Loucy (cell line): Measurements from ENCODE around the gene ZNF26.

Source experiments
- H2AFZ ChIP-seq: fragments of 200-600 bp; sonication (generic); 2 replicates; pipeline ENCODE4 v1.6.0; 2016; ENCODE audit warnings: antibody characterized with exemption, mild to moderate bottlenecking, low read length, moderate library complexity
- H3F3A ChIP-seq: fragments of 200-600 bp; 2 replicates; pipeline ENCODE4 v1.6.0; 2016; ENCODE audit warnings: antibody characterized with exemption, low read depth, mild to moderate bottlenecking
- H3K27me3 ChIP-seq: fragments of 200-600 bp; sonication (generic); 2 replicates; pipeline ENCODE4 v1.6.1; 2014; ENCODE audit warnings: low read length, mild to moderate bottlenecking; ENCODE audit not compliant: insufficient read depth, poor library complexity, severe bottlenecking
- H3K36me3 ChIP-seq: fragments of 200-600 bp; sonication (generic); 2 replicates; pipeline ENCODE4 v1.6.1; 2016; ENCODE audit warnings: low read length; ENCODE audit not compliant: insufficient read depth
- H3K4me1 ChIP-seq: fragments of 200-600 bp; sonication (generic); 2 replicates; pipeline ENCODE4 v1.5.1; 2014; ENCODE audit warnings: low read length, mild to moderate bottlenecking; ENCODE audit not compliant: insufficient read depth, poor library complexity, severe bottlenecking
- H3K4me2 ChIP-seq: fragments of 200-600 bp; sonication (generic); 2 replicates; pipeline ENCODE4 v1.6.0; 2014; ENCODE audit warnings: antibody characterized with exemption, low read length, low read depth, mild to moderate bottlenecking; ENCODE audit not compliant: poor library complexity, severe bottlenecking
- H3K4me3 ChIP-seq: fragments of 200-600 bp; sonication (generic); 2 replicates; pipeline ENCODE4 v1.5.1; 2014; ENCODE audit warnings: low read length, mild to moderate bottlenecking, mixed read lengths; ENCODE audit not compliant: poor library complexity, severe bottlenecking
- H3K79me2 ChIP-seq: fragments of 200-600 bp; sonication (generic); 2 replicates; pipeline ENCODE4 v1.6.1; 2014; ENCODE audit warnings: low read length; ENCODE audit not compliant: insufficient read depth
- H3K9ac ChIP-seq: fragments of 200-600 bp; sonication (generic); 2 replicates; pipeline ENCODE4 v1.6.0; 2014; ENCODE audit warnings: mild to moderate bottlenecking, low read depth, low read length, moderate library complexity; ENCODE audit not compliant: poor library complexity, severe bottlenecking
- H3K9me2 ChIP-seq: fragments of 200-600 bp; sonication (generic); replicated peaks from 2 replicates; pipeline ENCODE4 v1.6.1; 2016; ENCODE audit warnings: low read depth, low read length, mixed read lengths
- H3K9me3 ChIP-seq: fragments of 200-600 bp; sonication (generic); 2 replicates; pipeline ENCODE4 v1.6.1; 2014; ENCODE audit warnings: mild to moderate bottlenecking, antibody characterized with exemption, low read length, low read depth; ENCODE audit not compliant: insufficient read depth
- H4K20me1 ChIP-seq: fragments of 200-600 bp; sonication (generic); 2 replicates; pipeline ENCODE4 v1.6.0; 2014; ENCODE audit warnings: antibody characterized with exemption, low read length, mild to moderate bottlenecking; ENCODE audit not compliant: insufficient read depth, poor library complexity, severe bottlenecking
- EZH2phosphoT487 ChIP-seq: fragments of 200-600 bp; IDR thresholded peaks from 2 replicates; pipeline ENCODE4 v1.6.1; 2018; ENCODE audit warnings: antibody characterized with exemption, mild to moderate bottlenecking, moderate library complexity, borderline replicate concordance
- TF ChIP-seq, protein P1 (sequence below): fragments of 200-600 bp; sonication (generic); conservative IDR thresholded peaks from 2 replicates; pipeline ENCODE4 v1.5.1; 2014; ENCODE audit warnings: mild to moderate bottlenecking, antibody characterized with exemption, low read length

The ZNF26 gene

DNA sequence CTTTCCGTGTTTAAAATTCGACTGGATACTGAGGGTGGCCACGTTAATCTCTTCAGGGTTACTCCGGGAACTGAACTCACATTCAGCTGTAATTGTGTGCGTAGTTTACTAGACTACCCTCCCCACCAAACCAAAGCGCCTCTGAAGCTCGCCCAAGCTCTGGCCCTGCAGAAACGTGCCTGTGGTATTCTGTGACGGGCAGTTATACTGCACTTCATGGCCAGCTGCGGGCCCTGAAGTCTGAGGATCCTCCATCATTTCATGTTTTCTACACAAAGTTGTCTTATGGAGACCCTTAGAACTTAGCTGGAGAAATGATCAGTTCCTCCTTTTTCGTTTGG, 688 bp downstream of the ZNF26 start:
- peak overlapping the region; percentile 90 for H3K4me3 ChIP-seq
- no peaks in the 10 kb centered on the region for H4K20me1 ChIP-seq
- H3K9ac ChIP-seq, result peak overlapping the region; percentile 81
- H3K9me2 ChIP-seq, result no peaks in the 10 kb centered on the region
- H3K4me1 ChIP-seq, result peaks cover 11% of the 10 kb centered on the region
- no peaks in the 10 kb centered on the region for H3K36me3 ChIP-seq
- H2AFZ ChIP-seq, result peak overlapping the region; percentile 94; the same call in 1 of the 2 replicates
- H3K9me3 ChIP-seq, result no peaks in the 10 kb centered on the region
- peaks cover 55% of the 10 kb centered on the region for H3K79me2 ChIP-seq
- H3K4me2 ChIP-seq, result peak overlapping the region; percentile 77
- no peaks in the 10 kb centered on the region for H3K27me3 ChIP-seq
- TF ChIP-seq, protein P1, sequence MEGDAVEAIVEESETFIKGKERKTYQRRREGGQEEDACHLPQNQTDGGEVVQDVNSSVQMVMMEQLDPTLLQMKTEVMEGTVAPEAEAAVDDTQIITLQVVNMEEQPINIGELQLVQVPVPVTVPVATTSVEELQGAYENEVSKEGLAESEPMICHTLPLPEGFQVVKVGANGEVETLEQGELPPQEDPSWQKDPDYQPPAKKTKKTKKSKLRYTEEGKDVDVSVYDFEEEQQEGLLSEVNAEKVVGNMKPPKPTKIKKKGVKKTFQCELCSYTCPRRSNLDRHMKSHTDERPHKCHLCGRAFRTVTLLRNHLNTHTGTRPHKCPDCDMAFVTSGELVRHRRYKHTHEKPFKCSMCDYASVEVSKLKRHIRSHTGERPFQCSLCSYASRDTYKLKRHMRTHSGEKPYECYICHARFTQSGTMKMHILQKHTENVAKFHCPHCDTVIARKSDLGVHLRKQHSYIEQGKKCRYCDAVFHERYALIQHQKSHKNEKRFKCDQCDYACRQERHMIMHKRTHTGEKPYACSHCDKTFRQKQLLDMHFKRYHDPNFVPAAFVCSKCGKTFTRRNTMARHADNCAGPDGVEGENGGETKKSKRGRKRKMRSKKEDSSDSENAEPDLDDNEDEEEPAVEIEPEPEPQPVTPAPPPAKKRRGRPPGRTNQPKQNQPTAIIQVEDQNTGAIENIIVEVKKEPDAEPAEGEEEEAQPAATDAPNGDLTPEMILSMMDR, result no peak
- TF ChIP-seq EZH2phosphoT487, result no peak
- no peaks in the 10 kb centered on the region for H3F3A ChIP-seq

DNA sequence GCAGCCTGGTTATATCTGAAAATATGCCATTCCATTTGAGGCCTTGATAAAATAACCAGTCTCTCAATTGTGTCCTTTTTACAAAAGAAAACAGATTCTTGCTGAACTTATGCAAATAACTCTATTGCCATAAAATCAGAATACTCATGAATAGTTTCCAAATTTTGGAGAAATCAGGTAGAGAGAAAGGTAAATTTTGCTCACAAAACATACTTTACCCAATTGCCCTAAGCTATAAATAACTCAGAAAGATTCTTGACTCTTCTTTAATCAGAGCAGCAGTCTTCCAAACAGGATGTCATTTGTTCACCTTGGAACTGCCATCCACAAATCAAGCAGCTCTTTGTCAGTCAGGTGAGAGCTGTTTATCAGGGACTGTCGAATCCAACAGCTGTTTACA, 12.6 kb downstream of the ZNF26 start:
- no peak overlapping the region for H3K9ac ChIP-seq
- no peaks in the 10 kb centered on the region for H3K27me3 ChIP-seq
- H3F3A ChIP-seq, result no peaks in the 10 kb centered on the region
- peaks cover 45% of the 10 kb centered on the region for H3K9me3 ChIP-seq
- H3K4me2 ChIP-seq, result no peak overlapping the region
- peaks cover 4% of the 10 kb centered on the region; the same call in 1 of the 2 replicates for H3K36me3 ChIP-seq
- no peaks in the 10 kb centered on the region for H3K9me2 ChIP-seq
- peaks cover 58% of the 10 kb centered on the region; the same call in 1 of the 2 replicates for H3K79me2 ChIP-seq
- no peak overlapping the region for H3K4me3 ChIP-seq
- H3K4me1 ChIP-seq, result no peaks in the 10 kb centered on the region
- H4K20me1 ChIP-seq, result peaks cover 3% of the 10 kb centered on the region
- H2AFZ ChIP-seq, result no peak overlapping the region
- no peak for TF ChIP-seq EZH2phosphoT487
- TF ChIP-seq, protein P1, result no peak

DNA sequence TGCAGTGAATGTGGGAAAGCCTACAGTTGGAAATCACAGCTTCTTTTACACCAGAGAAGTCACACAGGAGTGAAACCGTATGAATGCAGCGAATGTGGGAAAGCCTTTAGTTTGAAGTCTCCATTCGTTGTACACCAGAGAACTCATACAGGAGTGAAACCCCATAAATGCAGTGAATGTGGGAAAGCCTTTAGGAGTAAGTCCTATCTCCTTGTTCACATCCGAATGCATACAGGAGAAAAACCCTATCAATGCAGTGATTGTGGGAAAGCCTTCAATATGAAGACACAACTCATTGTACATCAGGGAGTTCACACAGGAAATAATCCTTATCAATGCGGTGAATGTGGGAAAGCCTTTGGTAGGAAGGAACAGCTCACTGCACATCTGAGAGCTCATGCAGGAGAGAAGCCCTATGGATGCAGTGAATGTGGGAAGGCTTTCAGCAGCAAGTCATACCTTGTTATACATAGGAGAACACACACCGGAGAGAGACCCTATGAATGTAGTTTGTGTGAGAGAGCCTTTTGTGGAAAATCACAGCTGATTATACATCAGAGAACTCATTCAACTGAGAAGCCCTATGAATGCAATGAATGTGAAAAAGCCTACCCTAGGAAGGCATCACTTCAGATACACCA, 24.6 kb downstream of the ZNF26 start:
- H2AFZ ChIP-seq, result no peak overlapping the region
- no peaks in the 10 kb centered on the region for H3K9me2 ChIP-seq
- peaks cover 47% of the 10 kb centered on the region; the same call in 1 of the 2 replicates for H3K9me3 ChIP-seq
- H3F3A ChIP-seq, result no peaks in the 10 kb centered on the region
- H3K9ac ChIP-seq, result no peak overlapping the region
- H3K27me3 ChIP-seq, result no peaks in the 10 kb centered on the region
- no peak for TF ChIP-seq EZH2phosphoT487
- TF ChIP-seq, protein P1, result no peak
- no peaks in the 10 kb centered on the region for H4K20me1 ChIP-seq
- H3K4me3 ChIP-seq, result no peak overlapping the region
- no peaks in the 10 kb centered on the region for H3K4me1 ChIP-seq
- H3K79me2 ChIP-seq, result peaks cover 3% of the 10 kb centered on the region; the same call in 1 of the 2 replicates
- no peak overlapping the region for H3K4me2 ChIP-seq
- peaks cover 79% of the 10 kb centered on the region for H3K36me3 ChIP-seq
